ENCODE measurements around the gene SPN. TPM values are rescaled to one million over a fixed set of nuclear protein-coding genes. Genes with fewer than 3 reads are reported as not detected.

SPN gene
- total RNA-seq, 4 donors from 2014 or later: 0.67 to 3.4 (median 0.86) TPM

DNA sequence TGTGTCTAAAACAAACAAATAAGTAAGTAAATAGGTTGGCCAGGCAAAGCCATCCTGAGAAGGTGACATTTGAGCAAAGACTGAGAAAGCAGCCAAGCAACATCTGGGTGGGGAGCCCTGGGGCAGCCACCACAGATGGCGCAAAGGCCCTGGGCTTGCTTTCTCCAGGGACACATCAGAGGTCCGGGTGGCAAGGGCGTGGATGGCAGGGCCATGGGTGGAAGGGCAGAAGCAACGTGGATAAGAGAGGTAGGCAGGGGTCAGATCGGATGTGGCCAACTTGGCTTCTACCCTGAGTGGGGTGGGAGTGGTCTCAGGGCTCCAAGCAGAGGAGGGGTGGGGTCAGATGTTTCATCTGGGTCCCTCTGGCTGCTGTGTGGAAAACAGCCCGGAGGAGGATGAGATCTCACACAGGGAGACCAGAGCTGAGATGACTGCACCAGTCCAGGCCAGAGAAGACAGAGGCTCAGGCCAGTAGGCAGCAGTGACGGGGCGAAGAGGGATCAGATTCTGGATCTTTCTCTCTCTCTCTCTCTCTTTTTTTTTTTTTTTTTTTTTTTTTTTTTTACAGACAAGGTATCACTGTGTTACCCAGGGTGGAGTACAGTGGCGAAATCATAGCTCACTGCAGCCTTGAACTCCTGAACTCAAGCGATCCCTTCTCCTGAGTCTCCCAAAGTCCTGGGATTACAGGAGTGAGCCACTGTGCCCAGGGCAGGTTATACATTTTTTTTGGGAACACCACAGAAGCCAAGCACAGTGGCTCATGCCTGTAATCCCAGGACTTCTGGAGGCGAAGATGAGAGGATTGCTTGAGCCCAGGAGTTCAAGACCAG lies 6.1 kb upstream of the SPN start:
- Histone ChIP-seq H3K27me3 (no peaks in the 10 kb centered on the region), H3K4me1 (no peaks in the 10 kb centered on the region), H3K4me3 (replicated peaks in 1 of 3) (no peak overlapping the region), H3K36me3 (no peaks in the 10 kb centered on the region), H3K9me3 (no peaks in the 10 kb centered on the region), H3K27ac (no peak overlapping the region)
- DNase-seq: no peak
- WGBS, 2 donors: 71 to 79% methylated on average over 11 of the region's 11 CpGs
- intact Hi-C loops (cut with DNase I): no loop called here
- no peak for TF ChIP-seq POLR2A (IDR thresholded peaks at IDR 0.05)
- TF ChIP-seq, protein P1, sequence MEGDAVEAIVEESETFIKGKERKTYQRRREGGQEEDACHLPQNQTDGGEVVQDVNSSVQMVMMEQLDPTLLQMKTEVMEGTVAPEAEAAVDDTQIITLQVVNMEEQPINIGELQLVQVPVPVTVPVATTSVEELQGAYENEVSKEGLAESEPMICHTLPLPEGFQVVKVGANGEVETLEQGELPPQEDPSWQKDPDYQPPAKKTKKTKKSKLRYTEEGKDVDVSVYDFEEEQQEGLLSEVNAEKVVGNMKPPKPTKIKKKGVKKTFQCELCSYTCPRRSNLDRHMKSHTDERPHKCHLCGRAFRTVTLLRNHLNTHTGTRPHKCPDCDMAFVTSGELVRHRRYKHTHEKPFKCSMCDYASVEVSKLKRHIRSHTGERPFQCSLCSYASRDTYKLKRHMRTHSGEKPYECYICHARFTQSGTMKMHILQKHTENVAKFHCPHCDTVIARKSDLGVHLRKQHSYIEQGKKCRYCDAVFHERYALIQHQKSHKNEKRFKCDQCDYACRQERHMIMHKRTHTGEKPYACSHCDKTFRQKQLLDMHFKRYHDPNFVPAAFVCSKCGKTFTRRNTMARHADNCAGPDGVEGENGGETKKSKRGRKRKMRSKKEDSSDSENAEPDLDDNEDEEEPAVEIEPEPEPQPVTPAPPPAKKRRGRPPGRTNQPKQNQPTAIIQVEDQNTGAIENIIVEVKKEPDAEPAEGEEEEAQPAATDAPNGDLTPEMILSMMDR (IDR thresholded peaks at IDR 0.05): no peak

DNA sequence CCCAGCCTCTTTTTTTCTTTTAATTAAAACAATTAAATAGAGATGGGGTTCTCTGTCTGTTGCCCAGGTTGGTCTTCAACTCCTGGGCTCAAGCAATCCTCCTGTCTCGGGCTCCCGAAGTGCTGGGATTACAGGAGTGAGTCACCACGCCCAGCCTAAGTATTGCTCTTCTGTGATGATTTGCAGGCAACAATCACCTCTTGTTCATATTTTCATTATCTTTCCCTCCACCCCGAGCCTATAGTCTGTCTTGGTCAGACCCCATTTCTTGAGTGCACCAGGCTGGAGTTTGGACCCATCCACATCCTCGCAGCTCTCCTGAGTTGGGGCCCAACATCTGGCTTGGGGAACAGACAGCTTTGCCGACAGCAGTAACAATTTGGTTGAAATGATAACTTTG lies 4.3 kb upstream of the SPN start:
- no peak overlapping the region for H3K27ac ChIP-seq
- no peaks in the 10 kb centered on the region for H3K9me3 ChIP-seq
- no peaks in the 10 kb centered on the region for H3K27me3 ChIP-seq
- no peaks in the 10 kb centered on the region for H3K4me1 ChIP-seq
- no peak overlapping the region for H3K4me3 ChIP-seq (replicated peaks in 1 of 3)
- intact Hi-C loops (cut with DNase I): no loop called here
- TF ChIP-seq POLR2A (IDR thresholded peaks at IDR 0.05): no peak
- TF ChIP-seq, protein P1 (IDR thresholded peaks at IDR 0.05): no peak
- WGBS, 2 donors: 83 to 88% methylated on average over 6 of the region's 6 CpGs
- DNase-seq: no peak
- H3K36me3 ChIP-seq: no peaks in the 10 kb centered on the region

DNA sequence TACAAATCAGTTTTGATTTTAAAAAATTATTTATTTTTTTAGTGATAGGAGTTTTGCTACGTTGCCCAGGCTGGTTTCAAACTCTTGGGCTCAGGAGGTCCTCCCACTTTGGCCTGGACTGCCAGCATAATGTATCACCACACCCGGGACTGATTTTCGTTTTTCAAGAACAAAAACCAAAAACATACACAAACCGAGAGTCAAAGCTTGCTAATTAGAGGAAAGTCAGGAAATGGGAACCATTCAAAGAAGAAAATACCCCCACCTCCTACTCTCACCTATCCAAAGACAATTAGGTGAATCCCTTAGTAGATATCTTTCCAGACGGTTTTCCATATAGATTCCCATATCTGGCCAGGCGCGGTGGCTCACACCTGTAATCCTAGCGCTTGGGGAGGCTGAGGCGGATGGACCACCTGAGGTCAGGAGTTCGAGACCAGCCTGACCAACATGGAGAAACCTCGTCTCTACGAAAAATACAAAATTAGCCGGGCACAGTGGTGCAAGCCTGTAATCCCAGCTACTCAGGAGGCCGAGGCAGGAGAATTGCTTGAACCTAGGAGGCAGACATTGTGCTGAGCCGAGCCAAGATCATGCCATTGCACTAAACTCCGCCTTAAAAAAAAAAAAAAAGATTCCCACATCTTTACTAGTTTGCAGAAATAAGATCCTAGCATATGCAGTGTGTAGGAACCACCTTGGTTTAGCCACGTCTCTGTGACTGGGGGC lies 883 bp upstream of the SPN start:
- Histone ChIP-seq H3K27me3 (no peaks in the 10 kb centered on the region), H3K9me3 (no peaks in the 10 kb centered on the region), H3K36me3 (no peaks in the 10 kb centered on the region), H3K4me3 (replicated peaks in 1 of 3) (no peak overlapping the region), H3K4me1 (no peaks in the 10 kb centered on the region), H3K27ac (no peak overlapping the region)
- intact Hi-C loops (cut with DNase I): no loop called here
- no peak for TF ChIP-seq POLR2A (IDR thresholded peaks at IDR 0.05)
- TF ChIP-seq, protein P1 (IDR thresholded peaks at IDR 0.05): no peak
- 84 to 89% methylated on average over 17 of the region's 17 CpGs for WGBS, 2 donors
- DNase-seq: no peak

DNA sequence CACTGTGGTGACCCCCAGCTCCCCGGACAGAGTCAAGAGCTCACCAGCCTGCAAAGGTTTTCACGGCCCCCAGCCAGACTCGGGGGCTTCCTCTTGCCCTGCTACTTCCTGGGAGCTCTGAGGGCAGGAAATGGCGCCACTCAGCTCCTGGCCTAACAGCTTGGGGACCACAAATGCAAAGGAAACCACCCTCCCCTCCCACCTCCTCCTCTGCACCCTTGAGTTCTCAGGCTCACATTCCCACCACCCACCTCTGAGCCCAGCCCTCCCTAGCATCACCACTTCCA lies 375 bp upstream of the SPN start:
- intact Hi-C loops (cut with DNase I): no loop called here
- H3K9me3 ChIP-seq: no peaks in the 10 kb centered on the region
- H3K27ac ChIP-seq: no peak overlapping the region
- no peak for DNase-seq
- no peaks in the 10 kb centered on the region for H3K27me3 ChIP-seq
- TF ChIP-seq, protein P1 (IDR thresholded peaks at IDR 0.05): no peak
- TF ChIP-seq POLR2A (IDR thresholded peaks at IDR 0.05): no peak
- H3K36me3 ChIP-seq: no peaks in the 10 kb centered on the region
- WGBS, 2 donors: 40 to 76% methylated on average over 4 of the region's 4 CpGs
- no peak overlapping the region for H3K4me3 ChIP-seq (replicated peaks in 1 of 3)
- H3K4me1 ChIP-seq: no peaks in the 10 kb centered on the region

DNA sequence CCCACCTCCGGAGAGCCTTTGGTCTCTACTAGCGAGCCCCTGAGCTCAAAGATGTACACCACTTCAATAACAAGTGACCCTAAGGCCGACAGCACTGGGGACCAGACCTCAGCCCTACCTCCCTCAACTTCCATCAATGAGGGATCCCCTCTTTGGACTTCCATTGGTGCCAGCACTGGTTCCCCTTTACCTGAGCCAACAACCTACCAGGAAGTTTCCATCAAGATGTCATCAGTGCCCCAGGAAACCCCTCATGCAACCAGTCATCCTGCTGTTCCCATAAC lies 702 bp downstream of the SPN start:
- Histone ChIP-seq H3K27ac (no peak overlapping the region), H3K4me1 (no peaks in the 10 kb centered on the region), H3K9me3 (no peaks in the 10 kb centered on the region), H3K4me3 (replicated peaks in 1 of 3) (no peak overlapping the region), H3K27me3 (no peaks in the 10 kb centered on the region), H3K36me3 (no peaks in the 10 kb centered on the region)
- no peak for DNase-seq
- no peak for TF ChIP-seq POLR2A (IDR thresholded peaks at IDR 0.05)
- TF ChIP-seq, protein P1 (IDR thresholded peaks at IDR 0.05): no peak
- WGBS, 2 donors: 84 to 93% methylated on average over 3 of the region's 3 CpGs
- intact Hi-C loops (cut with DNase I): no loop called here
